GM18951 (cell line): ENCODE data around the gene C6orf52.
"Not testable (repeated sequence)": the region's sequence is repeated elsewhere in the genome, so short reads cannot be mapped to it uniquely, and the experiment has no call there.

Experiments used
- POLR2A ChIP-seq: IDR thresholded peaks from 4 replicates; pipeline ENCODE4 v1.6.1; 2011; ENCODE audit warnings: mild to moderate bottlenecking; ENCODE audit not compliant: insufficient read length, insufficient read depth; ENCODE audit errors: extremely low read depth
- in situ Hi-C: fragments of 300-500 bp; cut with MboI; formaldehyde crosslinking; loops from one replicate; pipeline ENCODE4 v1.12.0; 2022; ENCODE audit warnings: low sequenced_read_pairs, mixed read lengths, inconsistent platforms; ENCODE audit not compliant: unreplicated experiment

Gene C6orf52

GRCh38 chr6:10694302-10695085, at the start of gene C6orf52, which contains the start of gene PAK1IP1:
C6orf52 (minus strand) TSS chr6:10694616; CDS start chr6:10687550, 7,066 bp downstream.
PAK1IP1 (plus strand) TSS chr6:10694972; CDS start chr6:10694986, 14 bp downstream.
- in situ Hi-C loops = no loop called here

GRCh38 chr6:10743515-10743914, 49.1 kb upstream of the C6orf52 start:
- in situ Hi-C loops = no loop called here
- no peak for TF ChIP-seq POLR2A

More at GRCh38 chr6:10694302-10695085, at the start of gene C6orf52, which contains the start of gene PAK1IP1:
- peak; percentile 91 for TF ChIP-seq POLR2A

- in situ Hi-C loops = no loop called here
- no peak for TF ChIP-seq POLR2A
Observed at GRCh38 chr6:10742251-10742650, 47.8 kb upstream of the C6orf52 start.

GRCh38 chr6:10741643-10742042, 47.2 kb upstream of the C6orf52 start:
- in situ Hi-C loops = not testable (repeated sequence)

- TF ChIP-seq POLR2A = no peak
- in situ Hi-C loops = no loop called here
Observed at GRCh38 chr6:10740061-10740460, 45.6 kb upstream of the C6orf52 start.

GRCh38 chr6:10736731-10737130, 42.3 kb upstream of the C6orf52 start:
- TF ChIP-seq POLR2A = no peak
- in situ Hi-C loops = no loop called here

GRCh38 chr6:10733863-10734262, 39.4 kb upstream of the C6orf52 start:
- no peak for TF ChIP-seq POLR2A
- in situ Hi-C loops = no loop called here

GRCh38 chr6:10733151-10733715, 38.8 kb upstream of the C6orf52 start:
- TF ChIP-seq POLR2A = no peak
- in situ Hi-C loops = no loop called here

- TF ChIP-seq POLR2A = no peak
- in situ Hi-C loops = no loop called here
Observed at GRCh38 chr6:10730254-10730653, 35.8 kb upstream of the C6orf52 start.

GRCh38 chr6:10725716-10726115, 31.3 kb upstream of the C6orf52 start:
- in situ Hi-C loops = no loop called here
- no peak for TF ChIP-seq POLR2A

GRCh38 chr6:10725044-10725443, 30.6 kb upstream of the C6orf52 start:
- TF ChIP-seq POLR2A = no peak

GRCh38 chr6:10723567-10723881, 29.1 kb upstream of the C6orf52 start:
- in situ Hi-C loops = no loop called here
- TF ChIP-seq POLR2A = no peak

More at GRCh38 chr6:10725044-10725443, 30.6 kb upstream of the C6orf52 start:
- in situ Hi-C loops = no loop called here

- in situ Hi-C loops = no loop called here
- TF ChIP-seq POLR2A = peak; percentile 90
Observed at GRCh38 chr6:10722820-10723566, 28.6 kb upstream of the C6orf52 start, which contains the start of gene TMEM14C. TMEM14C (plus strand) TSS chr6:10723070; CDS start chr6:10724614, 1,544 bp downstream.

- in situ Hi-C loops = no loop called here
- no peak for TF ChIP-seq POLR2A
Observed at GRCh38 chr6:10722570-10722819, 28.1 kb upstream of the C6orf52 start.
